IMR-90 (cell line): ENCODE data around the gene CD2AP. TPM values are rescaled to one million over a fixed set of nuclear protein-coding genes. Genes with fewer than 3 reads are reported as not detected.

Experiments
- ATAC-seq: fragments of 200-7000 bp; cut with Tn5 transposase; 2 replicates; pipeline ENCODE4 v1.9.1; 2020; ENCODE audit warnings: low read depth, mild to moderate bottlenecking, moderate library complexity
- BruUV-seq: library from RNA; stranded (reverse); fragments of 400-500 nt; replicated peaks from 2 replicates; lab custom pipeline; 2021; lab: Mats Ljungman, UMichigan
- CTCF ChIA-PET: fragments of 300-600 bp; formaldehyde crosslinking; extraction: SDS; loops from one replicate; lab custom pipeline; 2021; ENCODE audit warnings: antibody characterized with exemption; lab: Yijun Ruan, JAX
- POLR2A ChIA-PET: fragments of 300-600 bp; sonication (Branson Sonifier 250); formaldehyde crosslinking; loops from one replicate; lab custom pipeline; 2022; ENCODE audit warnings: antibody characterized with exemption; ENCODE audit not compliant: unreplicated experiment; lab: Charles Lee
- DNase-seq: peaks from one replicate; pipeline ENCODE4 v3.0.0; 2013
- H2AFZ ChIP-seq: replicated peaks from 2 replicates; pipeline ENCODE3; 2013; ENCODE audit warnings: low read length, mild to moderate bottlenecking; ENCODE audit not compliant: poor library complexity
- H2AK5ac ChIP-seq: 2 replicates; pipeline ENCODE4 v1.6.1; 2013; ENCODE audit warnings: low read depth, low read length, inconsistent platforms
- H2AK9ac ChIP-seq: replicated peaks from 2 replicates; pipeline ENCODE3; 2013; ENCODE audit warnings: mild to moderate bottlenecking, low read depth, low read length, moderate library complexity; ENCODE audit not compliant: poor library complexity
- H2BK120ac ChIP-seq: 2 replicates; pipeline ENCODE4 v1.6.1; 2013; ENCODE audit warnings: low read depth, low read length, inconsistent platforms
- H2BK15ac ChIP-seq: 3 replicates; pipeline ENCODE4 v1.6.1; 2013; ENCODE audit warnings: low read depth, low read length, inconsistent platforms
- H2BK20ac ChIP-seq: 2 replicates; pipeline ENCODE4 v1.6.1; 2013; ENCODE audit warnings: low read depth, mild to moderate bottlenecking, inconsistent platforms, low read length, moderate library complexity
- H2BK5ac ChIP-seq: 2 replicates; pipeline ENCODE4 v1.6.1; 2013; ENCODE audit warnings: mild to moderate bottlenecking, low read depth, low read length, inconsistent platforms; ENCODE audit not compliant: poor library complexity, severe bottlenecking
- H3K14ac ChIP-seq: replicated peaks from 2 replicates; pipeline ENCODE4 v1.6.1; 2013; ENCODE audit warnings: low read depth, low read length, inconsistent platforms
- H3K18ac ChIP-seq: 2 replicates; pipeline ENCODE4 v1.6.1; 2013; ENCODE audit warnings: low read depth, low read length, control low read depth
- H3K23ac ChIP-seq: 2 replicates; pipeline ENCODE4 v1.6.1; 2013; ENCODE audit warnings: low read depth, low read length, inconsistent platforms
- H3K27ac ChIP-seq: 2 replicates; pipeline ENCODE4 v1.5.1; 2013; ENCODE audit warnings: mild to moderate bottlenecking, control low read depth, low read length; ENCODE audit not compliant: insufficient read depth
- H3K27me3 ChIP-seq: 2 replicates; pipeline ENCODE4 v1.6.1; 2013; ENCODE audit warnings: low read length; ENCODE audit not compliant: control insufficient read depth, insufficient read depth
- H3K36me3 ChIP-seq: 2 replicates; pipeline ENCODE4 v1.6.1; 2013; ENCODE audit warnings: low read length, mixed read lengths; ENCODE audit not compliant: control insufficient read depth, insufficient read depth
- H3K4ac ChIP-seq: 2 replicates; pipeline ENCODE4 v1.6.1; 2013; ENCODE audit warnings: low read depth, low read length, inconsistent platforms
- H3K4me1 ChIP-seq: 2 replicates; pipeline ENCODE4 v1.6.1; 2013; ENCODE audit warnings: low read length, mixed read lengths; ENCODE audit not compliant: control insufficient read depth, insufficient read depth
- H3K4me2 ChIP-seq: 2 replicates; pipeline ENCODE4 v1.6.1; 2013; ENCODE audit warnings: low read depth, mild to moderate bottlenecking, control low read depth, low read length, moderate library complexity
- H3K4me3 ChIP-seq: 2 replicates; pipeline ENCODE4 v1.5.1; 2013; ENCODE audit warnings: low read depth, mild to moderate bottlenecking, control low read depth, low read length, moderate library complexity; ENCODE audit not compliant: insufficient read depth
- H3K56ac ChIP-seq: 2 replicates; pipeline ENCODE4 v1.6.1; 2013; ENCODE audit warnings: low read length, inconsistent platforms; ENCODE audit not compliant: insufficient read depth; ENCODE audit errors: extremely low read depth
- H3K79me1 ChIP-seq, 2 experiments: 2 replicates each; pipeline ENCODE4 v1.6.1; 2013; ENCODE audit warnings: low read length in 2 of 2, inconsistent platforms in 1 of 2, low read depth in 1 of 2
- H3K9ac ChIP-seq: 2 replicates; pipeline ENCODE4 v1.6.1; 2013; ENCODE audit warnings: low read depth, low read length, control low read depth
- H3K9me1 ChIP-seq: 2 replicates; pipeline ENCODE4 v1.6.1; 2013; ENCODE audit warnings: low read length, inconsistent platforms; ENCODE audit not compliant: insufficient read depth
- H3K9me3 ChIP-seq: 2 replicates; pipeline ENCODE4 v1.6.1; 2013; ENCODE audit warnings: low read length; ENCODE audit not compliant: control insufficient read depth, insufficient read depth
- H4K20me1 ChIP-seq: 2 replicates; pipeline ENCODE4 v1.6.1; 2013; ENCODE audit warnings: low read length, inconsistent platforms; ENCODE audit not compliant: insufficient read depth
- H4K5ac ChIP-seq: 2 replicates; pipeline ENCODE4 v1.6.1; 2013; ENCODE audit warnings: mild to moderate bottlenecking, low read depth, low read length, control low read depth
- H4K8ac ChIP-seq, 2 experiments: 2 replicates each; pipeline ENCODE4 v1.6.1; 2013; ENCODE audit warnings: low read depth in 2 of 2, low read length in 2 of 2, control low read depth in 1 of 2, inconsistent platforms in 1 of 2
- H4K91ac ChIP-seq: 2 replicates; pipeline ENCODE4 v1.6.1; 2013; ENCODE audit warnings: low read depth, low read length, inconsistent platforms; ENCODE audit not compliant: insufficient read depth
- BHLHE40 ChIP-seq: fragments of 150-350 bp; IDR thresholded peaks from 2 replicates; pipeline ENCODE4 v1.6.1; 2016; ENCODE audit warnings: mild to moderate bottlenecking, low read depth, low read length
- CTCF ChIP-seq: conservative IDR thresholded peaks from 2 replicates; pipeline ENCODE4 v1.5.1; 2012; ENCODE audit warnings: mild to moderate bottlenecking, low read depth, low read length, improper control_type of control experiment
- FOS ChIP-seq: fragments of 150-350 bp; IDR thresholded peaks from 2 replicates; pipeline ENCODE4 v1.6.1; 2016; ENCODE audit warnings: low read depth, low read length
- MAZ ChIP-seq: IDR thresholded peaks from 2 replicates; pipeline ENCODE4 v1.6.1; 2012; ENCODE audit warnings: low read depth, mild to moderate bottlenecking, low read length, improper control_type of control experiment, moderate library complexity, borderline replicate concordance
- MXI1 ChIP-seq: IDR thresholded peaks from 2 replicates; pipeline ENCODE4 v1.6.1; 2012; ENCODE audit warnings: low read depth, mild to moderate bottlenecking, low read length, moderate library complexity, borderline replicate concordance
- NFE2L2 ChIP-seq: fragments of 150-350 bp; IDR thresholded peaks from 2 replicates; pipeline ENCODE4 v1.6.1; 2016; ENCODE audit warnings: low read depth, mild to moderate bottlenecking, low read length
- POLR2A ChIP-seq: IDR thresholded peaks from 2 replicates; pipeline ENCODE4 v1.6.1; 2012; ENCODE audit warnings: mild to moderate bottlenecking, low read depth, low read length
- RAD21 ChIP-seq: IDR thresholded peaks from 2 replicates; pipeline ENCODE4 v1.6.1; 2012; ENCODE audit warnings: low read length, improper control_type of control experiment
- RCOR1 ChIP-seq: IDR thresholded peaks from 2 replicates; pipeline ENCODE4 v1.6.1; 2012; ENCODE audit warnings: mild to moderate bottlenecking, low read length, improper control_type of control experiment; ENCODE audit not compliant: insufficient replicate concordance
- RFX5 ChIP-seq: IDR thresholded peaks from 2 replicates; pipeline ENCODE4 v1.8.0; 2012; ENCODE audit warnings: low read depth, mild to moderate bottlenecking, low read length, moderate library complexity
- SMC3 ChIP-seq: fragments of 150-350 bp; IDR thresholded peaks from 2 replicates; pipeline ENCODE4 v1.6.1; 2016; ENCODE audit warnings: low read depth, mild to moderate bottlenecking, antibody characterized with exemption, low read length, moderate library complexity
- USF2 ChIP-seq: fragments of 150-350 bp; IDR thresholded peaks from 2 replicates; pipeline ENCODE4 v1.6.1; 2017; ENCODE audit warnings: mild to moderate bottlenecking, antibody characterized with exemption, low read length, low read depth
- WGBS, 2 experiments: methylation state at CpG; one replicate each; pipeline versions ENCODE4 v1.1.5 to v1.1.7; 2013; ENCODE audit warnings: missing lambda C conversion rate in 2 of 2; ENCODE audit not compliant: insufficient read length in 1 of 2; ENCODE audit errors: extremely low coverage in 2 of 2; 5-methylcytosine and 5-hydroxymethylcytosine counted together
- dilution Hi-C: fragments of 300-500 bp; cut with HindIII; formaldehyde crosslinking; loops from one replicate; pipeline ENCODE4 v1.14.3; 2018; ENCODE audit warnings: low sequenced_read_pairs; ENCODE audit not compliant: unreplicated experiment
- in situ Hi-C: fragments of 300-500 bp; cut with MboI; formaldehyde crosslinking; loops from 3 replicates; pipeline ENCODE4 v1.14.3; 2019; ENCODE audit warnings: low sequenced_read_pairs, inconsistent platforms, mixed read lengths
- intact Hi-C: fragments of 100-400 bp; cut with micrococcal nuclease; formaldehyde crosslinking; loops from 2 replicates; pipeline ENCODE4 v1.10.0; 2022
- polyA plus RNA-seq, 3 experiments: library from polyadenylated mRNA; depleted of rRNA; stranded (reverse); fragments of >200 nt; gene quantifications; 2 replicates each; pipeline ENCODE4 v1.2.3, GENCODE V29; 2012; ENCODE audit warnings: low replicate concordance in 1 of 3
- total RNA-seq: library from RNA; depleted of rRNA; stranded (reverse); fragments of >200 nt; gene quantifications from 2 replicates; pipeline ENCODE4 v1.2.3, GENCODE V29; 2012
- TF ChIP-seq, protein P1 (sequence below): fragments of 150-350 bp; IDR thresholded peaks from 2 replicates; pipeline ENCODE4 v1.6.1; 2016; ENCODE audit warnings: low read depth, mild to moderate bottlenecking, low read length, moderate library complexity, borderline replicate concordance

Gene CD2AP
- total and polyA plus RNA-seq, 2 of the 4 experiments (the other 2 are of a cell fraction), result 5.3 to 7.5 TPM

DNA sequence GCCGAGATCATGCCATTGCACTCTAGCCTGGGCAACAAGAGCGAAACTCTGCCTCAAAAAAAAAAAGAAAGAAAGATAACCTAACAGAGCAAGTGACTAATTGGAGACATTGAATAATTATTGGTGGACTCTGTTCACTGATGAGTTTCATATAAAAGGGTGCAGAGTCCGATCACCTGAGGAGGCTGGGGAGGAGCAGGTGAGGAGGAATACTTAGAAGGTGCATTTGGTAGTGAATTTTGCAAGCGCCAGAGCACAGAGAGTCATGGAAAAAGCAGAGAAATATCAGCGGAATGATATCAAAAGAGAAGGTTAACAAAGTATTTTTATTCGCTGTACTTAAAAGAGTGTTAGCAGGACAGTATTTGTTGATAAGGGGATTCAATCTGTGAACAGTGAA is 44.4 kb downstream of the CD2AP start:
- dilution Hi-C loops (no loop called here), in situ Hi-C loops (no loop called here), intact Hi-C loops (no loop called here)
- Histone ChIP-seq H4K20me1 (peaks cover 11% of the 10 kb centered on the region; the same call in 1 of the 2 replicates), H2BK5ac (no peak overlapping the region), H3K36me3 (no peaks in the 10 kb centered on the region), H3K4me3 (no peak overlapping the region), H3K9me1 (no peaks in the 10 kb centered on the region), H3K4me1 (no peaks in the 10 kb centered on the region), H3K23ac (no peak overlapping the region), H3K9me3 (no peaks in the 10 kb centered on the region), H3K27me3 (no peaks in the 10 kb centered on the region), H3K79me1 (peaks cover 11 to 28% of the 10 kb centered on the region in 2 experiments), H3K14ac (no peak overlapping the region), H2BK15ac (no peak overlapping the region), H4K8ac (no peak overlapping the region), H3K9ac (no peak overlapping the region), H3K4ac (no peak overlapping the region), H2BK20ac (no peak overlapping the region), H3K4me2 (no peak overlapping the region), H2BK120ac (no peak overlapping the region), H2AK9ac (no peak overlapping the region), H3K18ac (no peak overlapping the region), H4K91ac (no peak overlapping the region), H4K5ac (no peak overlapping the region), H3K56ac (no peak overlapping the region), H2AK5ac (no peak overlapping the region), H3K27ac (no peak overlapping the region), H2AFZ (no peak overlapping the region)
- ChIA-PET CTCF (no interaction called here), POLR2A (no interaction called here)
- no TSS peak for BruUV-seq
- 96% methylated on average over 3 of the region's 6 CpGs; no CpG with 5 or more reads in 1 of the 2 experiments for WGBS, 2 experiments
- ATAC-seq (no peak), DNase-seq (no peak)
- no peak for TF ChIP-seq RAD21
- no peak for TF ChIP-seq USF2
- TF ChIP-seq MXI1, result no peak
- TF ChIP-seq POLR2A, result no peak
- TF ChIP-seq NFE2L2, result no peak
- no peak for TF ChIP-seq SMC3
- no peak for TF ChIP-seq RCOR1
- TF ChIP-seq, protein P1, sequence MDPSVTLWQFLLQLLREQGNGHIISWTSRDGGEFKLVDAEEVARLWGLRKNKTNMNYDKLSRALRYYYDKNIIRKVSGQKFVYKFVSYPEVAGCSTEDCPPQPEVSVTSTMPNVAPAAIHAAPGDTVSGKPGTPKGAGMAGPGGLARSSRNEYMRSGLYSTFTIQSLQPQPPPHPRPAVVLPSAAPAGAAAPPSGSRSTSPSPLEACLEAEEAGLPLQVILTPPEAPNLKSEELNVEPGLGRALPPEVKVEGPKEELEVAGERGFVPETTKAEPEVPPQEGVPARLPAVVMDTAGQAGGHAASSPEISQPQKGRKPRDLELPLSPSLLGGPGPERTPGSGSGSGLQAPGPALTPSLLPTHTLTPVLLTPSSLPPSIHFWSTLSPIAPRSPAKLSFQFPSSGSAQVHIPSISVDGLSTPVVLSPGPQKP, result no peak
- TF ChIP-seq CTCF, result no peak
- TF ChIP-seq MAZ, result no peak
- no peak for TF ChIP-seq RFX5
- TF ChIP-seq FOS, result no peak
- no peak for TF ChIP-seq BHLHE40
